HG02642 (cell line): ENCODE measurements around the gene LYL1.

Source experiments
- ATAC-seq: cut with Tn5 transposase; IDR thresholded peaks from one replicate; pipeline ENCODE4 v1.9.1; 2021; ENCODE audit warnings: mild to moderate bottlenecking; ENCODE audit not compliant: unreplicated experiment, poor library complexity

The LYL1 gene

DNA sequence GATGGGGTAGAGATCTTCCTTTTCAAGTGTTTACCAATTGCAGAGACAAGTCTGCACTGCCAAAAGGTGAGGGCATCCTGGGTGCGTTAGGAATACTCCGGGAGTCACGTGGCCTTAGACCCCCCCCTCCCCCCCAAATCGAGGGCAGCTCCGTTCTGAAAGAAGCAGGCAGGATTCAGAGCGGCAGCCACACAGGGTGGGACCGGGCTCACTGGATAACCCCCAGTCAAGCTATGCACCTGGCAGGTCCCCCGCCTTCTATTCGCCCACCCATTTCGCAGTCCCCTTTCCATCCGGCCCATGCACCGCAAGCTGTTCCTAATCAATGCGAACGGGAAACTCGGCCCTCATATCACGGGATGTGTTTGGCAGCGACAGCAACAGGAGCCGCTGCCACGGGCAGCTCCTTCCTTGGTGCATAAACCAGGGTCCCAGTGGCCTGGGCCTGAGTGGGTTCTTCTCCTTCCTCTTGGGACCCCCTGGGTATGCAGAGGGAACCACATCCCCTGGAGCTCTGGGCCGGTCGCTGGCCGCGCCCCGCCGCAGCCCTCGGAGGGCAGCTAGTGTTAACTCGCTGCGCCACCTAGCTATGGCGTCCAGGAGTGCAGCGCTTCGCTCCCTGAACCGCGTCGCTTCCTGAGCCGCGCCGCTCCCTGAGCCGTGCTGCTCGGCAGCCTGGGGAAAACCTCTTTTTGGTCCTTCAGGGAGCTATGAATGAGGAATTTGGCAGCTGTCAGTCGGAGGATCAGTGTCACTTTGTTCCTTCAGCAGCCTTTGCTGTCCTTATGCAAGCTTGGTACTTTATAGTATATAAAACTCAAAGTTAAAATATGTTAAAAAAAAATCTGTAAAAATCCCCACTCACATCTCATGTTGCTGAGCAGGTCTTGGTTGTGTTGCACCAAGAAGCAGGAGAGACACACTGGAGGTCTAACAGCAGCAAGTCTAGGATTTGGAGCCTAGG lies 41.4 kb downstream of the LYL1 start:
- peak; percentile 66 for ATAC-seq

- ATAC-seq: no peak
These were observed 42.3 kb downstream of the LYL1 start for GRCh38 chr19:13060233-13060963.

- no peak for ATAC-seq
These were observed 43.6 kb downstream of the LYL1 start for GRCh38 chr19:13058951-13059660.

- no peak for ATAC-seq
These were observed 44.9 kb downstream of the LYL1 start for GRCh38 chr19:13057744-13058143.

DNA sequence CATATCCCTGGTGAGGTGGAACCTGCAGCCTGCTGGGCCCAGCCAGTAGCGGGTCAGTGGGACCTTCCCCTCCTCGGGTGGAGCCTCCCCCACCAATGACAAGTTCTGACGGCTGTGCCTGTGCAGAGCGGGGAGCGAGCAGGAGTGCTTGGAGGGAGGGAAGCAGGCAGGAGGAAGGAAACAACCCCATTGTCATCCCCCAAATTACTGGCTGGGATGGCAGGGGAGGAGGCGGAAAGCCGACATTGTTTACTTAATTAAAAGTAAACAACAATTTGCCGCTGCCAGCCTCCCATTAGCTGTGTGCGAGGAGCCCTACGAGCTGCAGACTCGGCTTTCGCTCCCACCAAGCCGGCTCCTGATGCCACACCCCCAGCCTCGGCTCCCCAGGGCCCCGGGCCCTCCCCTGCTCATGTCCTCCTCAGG lies 45.5 kb downstream of the LYL1 start:
- no peak for ATAC-seq

- no peak for ATAC-seq
These were observed 46.5 kb downstream of the LYL1 start for GRCh38 chr19:13056052-13056660.

GRCh38 chr19:13055213-13056051 lies 47.2 kb downstream of the LYL1 start:
- no peak for ATAC-seq

DNA sequence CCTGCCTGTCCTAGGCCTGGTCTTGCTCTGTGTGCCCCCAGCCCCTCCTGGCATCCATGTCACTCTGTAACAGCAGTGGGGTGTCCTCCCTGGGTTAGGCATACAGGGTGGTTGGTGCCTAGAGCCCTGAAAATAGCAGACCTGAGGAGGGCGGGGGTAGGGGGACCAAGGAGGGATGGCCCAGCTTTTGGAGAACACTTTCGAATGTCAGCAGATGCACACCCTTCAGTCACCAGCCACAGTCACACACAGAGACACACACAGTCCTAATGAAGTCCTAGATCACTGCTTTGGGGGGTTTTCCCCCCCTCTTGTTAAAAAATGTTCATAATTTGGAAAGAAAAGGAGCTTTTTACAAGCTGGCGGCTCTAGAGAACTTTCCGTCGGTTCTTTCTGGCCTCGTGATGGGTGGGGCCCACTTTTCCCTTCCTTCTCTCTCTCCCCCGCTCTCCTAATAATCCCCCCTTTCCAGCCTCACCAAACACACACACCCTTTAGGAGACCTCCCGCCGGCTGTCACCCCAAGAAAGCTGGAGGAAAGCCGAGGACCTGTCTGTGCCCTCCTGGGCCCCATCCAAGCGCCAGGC lies 47.9 kb downstream of the LYL1 start:
- no peak for ATAC-seq

DNA sequence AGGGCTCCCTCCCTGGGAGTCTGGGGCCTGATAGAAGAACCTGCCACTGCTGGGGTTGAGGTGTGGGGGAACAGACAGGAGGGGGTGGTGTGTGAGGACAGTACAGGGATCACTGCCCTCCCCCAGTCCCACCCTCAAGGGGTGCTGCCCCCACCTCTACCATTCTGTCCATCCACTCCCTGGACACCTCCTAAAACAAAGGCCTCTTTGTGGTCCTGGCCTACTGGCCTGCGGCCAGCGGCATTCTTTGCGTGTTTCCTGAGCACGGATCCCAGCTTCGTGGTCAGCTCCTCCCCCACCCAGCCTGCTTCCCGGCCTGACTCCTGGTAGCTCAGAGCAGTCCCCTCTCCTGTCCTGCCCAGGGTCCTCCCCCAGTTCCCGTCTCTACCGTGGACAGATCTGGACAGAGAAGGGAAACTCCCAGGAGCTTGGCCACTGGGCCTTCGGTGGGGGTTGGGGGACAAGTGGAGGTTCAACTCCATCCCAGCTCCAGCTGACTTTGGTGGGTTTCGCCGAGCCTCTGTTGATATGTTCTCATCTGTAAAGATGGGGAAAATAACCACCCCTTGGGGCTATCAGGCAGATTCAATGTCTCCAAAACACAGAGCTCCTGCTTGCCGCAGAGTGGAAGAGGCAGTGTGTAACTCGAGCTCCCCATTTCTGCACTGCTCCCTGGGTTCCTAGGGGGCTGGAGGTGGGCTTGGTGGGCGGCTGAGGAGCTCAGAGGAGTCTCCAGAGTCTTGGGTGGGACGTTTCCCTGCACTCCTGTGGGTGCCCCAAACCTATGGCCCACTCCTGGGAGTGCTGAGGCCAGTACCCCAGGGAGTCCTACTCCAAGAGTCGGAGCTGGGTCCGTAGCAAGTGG lies 48.7 kb downstream of the LYL1 start:
- ATAC-seq: no peak

DNA sequence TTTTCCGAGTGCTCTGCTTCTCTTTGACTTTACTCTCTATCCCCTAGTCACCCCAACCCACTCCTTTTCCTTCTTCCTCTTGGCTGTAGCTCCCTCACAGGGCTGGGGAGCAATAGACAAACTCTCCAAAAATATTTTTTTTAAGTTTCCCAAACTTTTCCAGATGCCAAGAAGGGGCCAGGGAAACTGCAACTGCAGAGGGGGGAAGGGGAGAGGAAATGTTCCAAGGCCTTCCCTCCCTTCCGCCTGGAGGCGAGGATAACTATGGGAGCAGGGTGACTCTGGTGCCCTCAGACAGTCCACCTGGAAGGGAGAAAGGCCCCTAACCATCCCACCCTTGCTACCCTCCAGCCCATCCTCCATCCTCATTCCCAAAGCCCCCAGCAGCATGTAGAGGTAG lies 49.4 kb downstream of the LYL1 start:
- ATAC-seq: no peak

GRCh38 chr19:13052447-13053175 lies 50.0 kb downstream of the LYL1 start:
- ATAC-seq: no peak

DNA sequence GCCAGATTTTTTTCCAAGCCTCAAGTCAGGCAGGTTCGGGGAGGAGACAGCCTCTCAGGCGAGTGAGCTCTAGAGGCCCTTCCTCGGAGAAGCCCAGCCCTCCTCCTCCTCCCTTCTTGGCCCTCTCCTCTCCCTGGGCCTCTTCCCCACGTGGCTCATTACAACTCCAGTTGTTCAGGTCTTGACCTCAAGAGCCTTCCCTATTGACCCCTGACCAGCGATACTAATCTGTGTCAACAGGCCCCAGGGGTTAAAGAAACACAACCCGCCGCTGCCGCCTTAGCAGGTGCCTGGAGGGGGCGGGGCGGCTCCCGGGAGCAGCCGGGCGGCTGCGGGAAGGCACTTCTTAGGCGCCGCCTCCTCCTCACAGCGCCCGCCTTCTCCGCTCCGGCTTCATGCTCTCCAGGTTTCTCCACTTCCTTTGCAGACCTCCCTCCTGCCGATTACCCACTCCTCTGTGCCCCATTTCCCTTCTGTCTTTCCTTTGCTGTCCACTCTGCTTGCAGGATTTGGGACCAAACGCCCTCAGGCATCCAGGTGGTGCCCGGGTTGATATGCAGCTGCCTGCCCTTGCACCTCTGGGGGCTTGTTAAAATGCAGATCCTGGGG lies 51.0 kb downstream of the LYL1 start:
- no peak for ATAC-seq

- no peak for ATAC-seq
These were observed 52.4 kb downstream of the LYL1 start for GRCh38 chr19:13050274-13050673.
